GM19467 (cell line): ENCODE results near the gene MAU2.
"Not testable (repeated sequence)": the region's sequence is repeated elsewhere in the genome, so short reads cannot be mapped to it uniquely, and the experiment has no call there.

Experiments used
- ATAC-seq: cut with Tn5 transposase; IDR thresholded peaks from one replicate; pipeline ENCODE4 v1.9.1; 2021; ENCODE audit warnings: mild to moderate bottlenecking, moderate library complexity; ENCODE audit not compliant: unreplicated experiment

The MAU2 gene

GRCh38 chr19:19343762-19344161, 23.1 kb downstream of the MAU2 start:
- no peak for ATAC-seq

- ATAC-seq: no peak
Measured at GRCh38 chr19:19345232-19345631, 24.6 kb downstream of the MAU2 start.

GRCh38 chr19:19345970-19346369, 25.3 kb downstream of the MAU2 start:
- ATAC-seq: no peak

GRCh38 chr19:19347401-19348110, 26.9 kb downstream of the MAU2 start:
- no peak for ATAC-seq

GRCh38 chr19:19348266-19348665, 27.6 kb downstream of the MAU2 start:
- no peak for ATAC-seq

- no peak for ATAC-seq
Measured at GRCh38 chr19:19349365-19349764, 28.7 kb downstream of the MAU2 start.

- ATAC-seq: not testable (repeated sequence)
Measured at GRCh38 chr19:19350756-19351155, 30.1 kb downstream of the MAU2 start.

GRCh38 chr19:19352823-19353222, 32.2 kb downstream of the MAU2 start:
- no peak for ATAC-seq

GRCh38 chr19:19354007-19354406, 33.4 kb downstream of the MAU2 start:
- no peak for ATAC-seq

GRCh38 chr19:19354932-19355331, 34.3 kb downstream of the MAU2 start:
- no peak for ATAC-seq

GRCh38 chr19:19355606-19356139, 35.0 kb downstream of the MAU2 start:
- ATAC-seq: no peak

GRCh38 chr19:19356500-19356899, 35.9 kb downstream of the MAU2 start:
- no peak for ATAC-seq

GRCh38 chr19:19356901-19357566, 36.4 kb downstream of the MAU2 start:
- no peak for ATAC-seq

- ATAC-seq: peak; percentile 64
Measured at GRCh38 chr19:19361075-19361594, 40.5 kb downstream of the MAU2 start.

- ATAC-seq: no peak
Measured at GRCh38 chr19:19362075-19362474, 41.4 kb downstream of the MAU2 start.

- peak; percentile 70 for ATAC-seq
Measured at GRCh38 chr19:19366434-19367396, 46.1 kb downstream of the MAU2 start.

GRCh38 chr19:19368087-19368486, 47.5 kb downstream of the MAU2 start:
- no peak for ATAC-seq

- no peak for ATAC-seq
Measured at GRCh38 chr19:19371059-19371458, 50.4 kb downstream of the MAU2 start.

GRCh38 chr19:19372656-19373416, 52.2 kb downstream of the MAU2 start:
- ATAC-seq: peak; percentile 96

GRCh38 chr19:19379527-19379926, 58.9 kb downstream of the MAU2 start:
- no peak for ATAC-seq
